Panc1 (cell line): Measurements from ENCODE around the gene RIOK1. TPM values are rescaled to one million over a fixed set of nuclear protein-coding genes. Genes with fewer than 3 reads are reported as not detected.

Experiments
- total RNA-seq: library from RNA; stranded (reverse); gene quantifications from one replicate; pipeline ENCODE4 v1.2.1, GENCODE V29; 2021; ENCODE audit not compliant: unreplicated experiment

RIOK1 gene
- total RNA-seq, 1 experiment from 2014 or later: 30.0 TPM

Other genes with a start within 250 kb of the RIOK1 start
- gene SSR1, start 76.6 kb upstream of the RIOK1 start, total RNA-seq: 119 TPM
- not detected for gene CAGE1, start 66 bp upstream of the RIOK1 start, total RNA-seq
- gene DSP, start 151.9 kb downstream of the RIOK1 start, total RNA-seq: 20.1 TPM
- 10.7 TPM for gene SNRNP48, start 200.4 kb downstream of the RIOK1 start, total RNA-seq